HG03469 (cell line): ENCODE results near the gene CCS.
"Not testable (repeated sequence)": the region's sequence is repeated elsewhere in the genome, so short reads cannot be mapped to it uniquely, and the experiment has no call there.

Source experiments
- ATAC-seq: cut with Tn5 transposase; IDR thresholded peaks from one replicate; pipeline ENCODE4 v1.9.1; 2021; ENCODE audit warnings: mild to moderate bottlenecking, moderate library complexity, moderate number of reproducible peaks; ENCODE audit not compliant: unreplicated experiment

Gene CCS, protein sequence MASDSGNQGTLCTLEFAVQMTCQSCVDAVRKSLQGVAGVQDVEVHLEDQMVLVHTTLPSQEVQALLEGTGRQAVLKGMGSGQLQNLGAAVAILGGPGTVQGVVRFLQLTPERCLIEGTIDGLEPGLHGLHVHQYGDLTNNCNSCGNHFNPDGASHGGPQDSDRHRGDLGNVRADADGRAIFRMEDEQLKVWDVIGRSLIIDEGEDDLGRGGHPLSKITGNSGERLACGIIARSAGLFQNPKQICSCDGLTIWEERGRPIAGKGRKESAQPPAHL

DNA sequence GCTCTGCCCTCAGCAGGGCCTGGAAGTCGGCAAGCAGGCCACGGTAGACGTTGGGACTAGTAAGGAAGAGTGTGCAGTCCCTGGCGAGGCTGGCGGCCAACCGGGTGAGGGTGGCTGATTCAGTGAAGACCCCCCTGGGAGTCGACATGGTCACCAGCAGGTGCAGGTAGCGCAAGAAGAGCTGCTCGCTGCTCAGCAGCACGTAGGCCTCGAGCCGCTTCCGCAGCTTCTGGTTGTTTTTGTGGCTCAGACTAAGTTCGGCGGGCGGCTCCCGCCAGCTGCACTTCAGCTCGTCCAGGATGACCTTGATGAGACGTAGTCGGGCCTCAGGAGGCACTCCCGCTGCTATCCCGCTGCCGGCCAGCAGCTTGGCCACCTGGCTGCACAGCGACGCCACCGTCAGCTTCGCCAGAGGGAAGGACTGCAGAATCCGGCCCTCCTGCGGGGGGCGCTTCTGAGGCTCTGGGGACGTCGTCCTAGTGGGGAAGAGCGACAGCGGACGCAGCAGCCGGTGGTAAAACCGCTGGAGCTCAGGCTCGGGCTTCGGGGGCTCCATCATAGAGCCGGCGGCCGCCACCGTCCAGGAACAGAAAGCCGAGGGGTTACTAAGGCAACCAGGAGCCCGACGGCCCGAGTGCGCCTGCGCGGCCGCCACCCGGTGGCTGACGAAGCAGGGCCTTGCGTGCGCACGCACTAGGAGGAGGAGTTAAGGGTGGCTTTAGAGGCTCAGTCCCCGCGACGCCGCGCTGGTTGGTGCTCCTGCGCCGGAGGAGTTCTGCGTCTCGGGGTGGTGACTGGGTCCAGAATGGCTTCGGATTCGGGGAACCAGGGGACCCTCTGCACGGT lies at the start of gene CCS, which contains the start of gene CCDC87:
Gene CCS (plus strand): TSS at position 729 of the 846 bp plus-strand sequence. CDS start 77 bp downstream, at position 806.
Gene CCDC87 (minus strand): TSS at position 607 of the 846 bp plus-strand sequence. CDS start 48 bp downstream, at position 559.
- ATAC-seq: peak; percentile 81

DNA sequence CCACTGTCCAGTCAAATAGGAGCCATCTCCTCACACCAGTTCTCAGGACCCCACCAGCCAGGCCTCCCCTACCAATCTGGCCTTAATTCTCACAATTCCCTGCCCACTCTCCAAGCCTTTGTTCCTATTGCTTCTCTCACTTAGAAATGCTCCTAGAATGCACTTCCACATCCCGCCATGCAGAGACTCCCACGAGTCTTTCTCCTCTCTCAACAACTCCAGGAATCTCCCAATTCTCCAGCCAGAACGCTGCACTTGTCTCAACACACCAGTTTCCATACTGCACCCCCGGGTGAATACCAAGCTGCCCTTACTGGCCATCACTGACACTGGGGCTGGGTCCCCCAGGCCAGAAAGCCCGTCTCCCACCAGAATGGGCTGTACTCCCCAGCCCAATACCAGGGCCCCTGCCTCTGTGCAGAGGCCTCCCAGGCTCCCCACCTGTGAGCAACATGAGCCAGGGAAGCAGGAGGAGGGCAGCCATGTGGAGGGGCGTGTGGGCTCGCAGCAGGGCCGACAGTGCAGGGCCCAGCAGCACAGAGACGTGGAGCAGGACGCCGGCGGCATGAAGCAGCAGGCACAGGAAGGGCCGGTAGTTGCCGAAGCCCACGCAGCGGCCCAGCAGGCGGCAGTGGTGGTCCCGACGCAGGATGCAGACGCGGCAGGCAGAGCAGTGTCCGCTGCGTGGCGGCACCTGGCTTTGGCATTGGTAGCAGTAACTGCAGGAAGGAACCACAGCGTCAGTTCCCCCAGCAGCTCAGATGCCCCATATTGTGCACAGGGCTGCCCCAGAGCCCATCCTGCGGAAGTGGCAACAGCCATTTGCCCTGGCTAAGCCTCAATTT lies 49.5 kb upstream of the CCS start:
- ATAC-seq: no peak

DNA sequence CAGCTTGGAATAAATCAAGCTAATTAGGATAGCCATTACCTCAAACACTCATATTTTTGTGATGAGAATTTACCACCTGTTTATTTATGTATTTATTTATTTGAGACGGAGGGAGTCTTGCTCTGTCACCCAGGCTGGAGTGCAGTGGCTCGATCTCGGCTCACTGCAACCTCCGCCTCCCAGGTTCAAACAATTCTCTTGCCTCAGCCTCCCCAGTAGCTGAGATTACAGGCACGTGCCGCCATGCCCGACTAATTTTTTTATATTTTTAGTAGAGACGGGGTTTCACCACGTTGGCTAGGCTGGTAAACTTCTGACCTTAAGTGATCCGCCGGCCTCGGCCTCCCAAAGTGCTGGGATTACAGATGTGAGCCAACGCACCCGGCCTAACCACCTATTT lies 48.0 kb upstream of the CCS start:
- not testable (repeated sequence) for ATAC-seq

DNA sequence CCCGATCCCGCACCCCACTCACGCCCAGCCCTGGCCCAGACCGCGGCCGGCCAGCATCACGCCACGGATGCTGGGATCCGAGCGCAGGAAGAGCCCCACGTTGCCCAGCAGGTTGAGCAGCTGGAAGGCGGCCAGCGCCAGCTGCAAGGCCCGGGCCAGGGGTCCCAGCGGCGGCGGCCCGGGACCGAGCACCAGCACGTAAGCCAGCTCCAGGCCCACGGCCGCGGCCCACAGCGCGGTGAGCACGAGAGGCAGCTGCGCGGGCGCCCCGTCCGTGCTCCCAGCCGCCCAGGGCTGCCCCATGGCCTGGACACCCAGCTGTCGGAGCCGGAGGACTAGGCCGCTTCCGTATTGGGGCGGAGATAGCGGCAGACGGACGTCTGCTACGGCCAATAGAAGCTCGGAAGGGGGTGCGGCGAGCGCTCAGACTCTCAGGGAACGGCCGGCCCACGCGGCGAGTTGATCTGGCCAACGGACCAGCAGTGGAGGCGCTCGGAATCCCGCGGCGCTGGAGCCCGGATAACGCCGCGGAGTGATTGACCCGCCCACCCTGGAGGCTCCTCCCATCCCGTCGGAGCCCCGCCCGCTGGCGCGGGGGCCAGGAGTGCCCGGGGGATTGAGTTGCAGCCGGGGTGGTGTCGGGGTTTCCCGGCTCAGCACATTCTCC lies 47.2 kb upstream of the CCS start, which contains the start of gene ZDHHC24:
Gene ZDHHC24 (minus strand): TSS at position 348 of the 667 bp plus-strand sequence. CDS start 45 bp downstream, at position 303.
- ATAC-seq: peak; percentile 68

DNA sequence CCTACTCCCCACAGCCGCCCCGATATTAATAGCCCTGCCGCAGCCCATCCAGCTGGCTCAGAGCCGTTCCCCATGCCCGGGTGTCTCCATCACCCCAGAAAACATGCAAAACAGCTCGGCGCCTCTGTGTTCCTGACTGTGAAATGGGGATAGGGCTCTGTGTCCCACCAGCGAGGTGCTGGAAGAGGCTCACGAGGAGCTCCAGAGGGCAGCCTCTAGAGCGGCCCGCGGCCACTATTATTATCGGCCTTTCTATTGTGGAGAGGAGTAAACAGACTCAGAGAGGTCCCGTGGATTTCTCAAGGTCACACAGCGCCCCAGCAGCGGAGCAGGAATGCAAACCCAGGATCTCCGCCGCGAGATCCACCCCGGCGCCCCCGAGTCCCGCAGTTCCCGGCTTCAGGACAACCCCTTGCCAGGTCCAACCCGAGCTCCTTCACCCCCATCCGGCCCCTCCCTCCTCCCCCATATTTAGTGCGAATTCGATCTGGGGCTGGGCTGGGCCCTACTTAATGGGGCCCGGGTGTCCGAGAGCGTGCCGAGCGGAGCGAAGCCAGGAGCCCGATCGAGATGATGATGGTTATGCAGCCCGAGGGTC lies 46.5 kb upstream of the CCS start, which contains the start of gene ACTN3:
Gene ACTN3 (plus strand): TSS at position 536 of the 598 bp plus-strand sequence. CDS start 35 bp downstream, at position 571.
- ATAC-seq: no peak

DNA sequence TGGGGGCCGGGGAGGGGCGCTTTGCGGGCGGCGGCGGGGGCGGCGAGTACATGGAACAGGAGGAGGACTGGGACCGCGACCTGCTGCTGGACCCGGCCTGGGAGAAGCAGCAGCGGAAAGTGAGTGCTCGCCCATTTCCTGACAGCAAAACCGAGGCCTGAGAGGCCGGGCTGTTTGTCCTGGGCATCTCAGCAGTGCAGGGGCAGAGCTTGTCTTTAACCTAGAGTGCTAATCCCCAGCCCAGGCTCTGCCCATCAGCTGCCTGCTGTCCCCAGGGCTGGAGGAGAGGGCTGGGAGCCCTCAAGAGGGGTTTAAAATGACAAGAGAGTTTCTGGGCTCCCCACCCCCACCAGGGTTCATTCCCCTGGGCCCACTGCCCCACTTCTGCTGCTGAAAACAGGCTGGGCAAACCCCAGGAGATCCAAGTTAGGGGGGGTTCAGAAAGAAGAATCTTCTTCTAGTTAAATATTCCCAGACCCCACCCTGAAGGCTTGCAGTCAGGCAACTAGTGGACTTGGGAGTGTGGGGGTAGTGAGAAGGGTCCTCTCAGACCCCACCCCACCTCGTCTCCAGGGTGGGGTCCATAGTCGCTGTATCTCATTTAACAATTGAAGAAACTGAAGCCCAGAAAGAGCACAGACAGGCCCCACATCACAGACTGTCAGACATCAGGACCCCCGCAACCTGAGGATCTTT lies 45.9 kb upstream of the CCS start:
- no peak for ATAC-seq

DNA sequence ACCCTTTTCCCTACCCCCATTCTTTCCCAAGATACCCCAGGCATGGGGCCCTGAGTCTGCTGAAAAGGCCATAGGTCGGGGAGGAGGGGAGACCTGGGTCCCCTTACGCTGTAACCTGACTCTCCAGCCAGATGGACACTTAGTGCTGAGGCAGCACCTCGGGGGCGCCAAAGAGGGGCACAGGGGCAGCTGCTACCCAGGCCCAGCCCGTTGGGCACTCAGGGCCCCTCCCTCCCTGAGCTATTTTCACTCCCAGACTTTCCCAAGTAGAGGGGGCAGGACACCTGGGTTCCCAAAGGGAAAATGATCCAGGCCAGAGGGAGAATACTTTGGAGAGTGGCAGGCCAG lies 45.3 kb upstream of the CCS start:
- no peak for ATAC-seq

DNA sequence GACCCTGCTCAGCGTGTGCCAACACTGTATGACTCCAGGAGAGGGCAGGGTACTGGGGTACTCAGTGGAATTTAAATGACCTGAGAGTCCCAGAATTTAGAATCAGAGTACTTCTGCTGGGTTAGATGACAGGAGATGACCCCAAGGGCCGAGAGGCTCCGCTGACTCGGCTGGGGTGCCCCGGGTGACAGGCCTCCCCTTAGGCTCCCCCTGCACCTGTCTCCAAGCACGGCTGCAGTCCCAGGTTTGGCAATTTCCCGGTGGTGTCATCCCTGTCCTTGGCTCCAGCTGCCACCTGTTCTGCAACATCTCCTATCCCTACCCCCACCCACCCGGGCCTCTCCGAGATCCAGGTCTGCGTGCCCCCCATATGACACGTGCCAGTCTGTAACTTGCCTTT lies 44.9 kb upstream of the CCS start:
- no peak for ATAC-seq

DNA sequence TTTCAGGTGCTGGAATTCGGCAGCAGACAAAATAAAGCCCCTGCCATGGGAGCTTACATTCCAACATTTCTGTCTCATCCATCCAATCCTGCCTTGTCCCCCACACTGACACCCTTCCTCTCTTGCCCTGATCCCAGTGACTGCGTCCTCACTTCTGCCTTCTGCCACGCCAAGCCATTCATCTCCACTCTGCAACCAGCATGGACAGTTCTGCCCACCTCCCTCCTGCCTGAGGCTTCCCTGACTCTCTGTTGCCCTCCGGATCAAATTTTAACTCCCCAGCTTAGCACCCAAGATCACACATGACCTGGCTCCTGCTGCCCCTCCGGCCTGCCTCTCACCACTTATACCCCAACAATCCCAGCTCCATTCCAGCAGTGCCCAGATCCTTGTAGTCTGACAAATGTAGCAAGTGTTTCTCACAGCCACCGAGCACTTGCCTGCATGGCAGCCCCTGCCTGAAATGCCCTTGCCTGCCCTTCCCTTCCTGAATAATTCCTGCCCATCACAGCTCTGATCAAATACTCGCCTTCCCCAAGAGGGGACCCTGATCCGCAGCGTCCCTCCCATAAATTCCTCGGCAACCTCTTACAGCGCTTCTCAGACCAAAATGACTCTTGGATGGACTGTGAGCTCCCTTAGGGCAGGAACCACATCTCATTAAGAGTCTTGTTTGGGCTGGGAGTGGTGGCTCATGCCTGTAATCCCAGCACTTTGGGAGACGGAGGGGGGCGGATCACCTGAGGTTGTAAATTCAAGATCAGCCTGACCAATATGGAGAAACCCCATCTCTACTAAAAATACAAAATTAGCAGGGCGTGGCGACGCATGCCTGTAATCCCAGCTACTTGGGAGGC lies 44.0 kb upstream of the CCS start:
- ATAC-seq: no peak

DNA sequence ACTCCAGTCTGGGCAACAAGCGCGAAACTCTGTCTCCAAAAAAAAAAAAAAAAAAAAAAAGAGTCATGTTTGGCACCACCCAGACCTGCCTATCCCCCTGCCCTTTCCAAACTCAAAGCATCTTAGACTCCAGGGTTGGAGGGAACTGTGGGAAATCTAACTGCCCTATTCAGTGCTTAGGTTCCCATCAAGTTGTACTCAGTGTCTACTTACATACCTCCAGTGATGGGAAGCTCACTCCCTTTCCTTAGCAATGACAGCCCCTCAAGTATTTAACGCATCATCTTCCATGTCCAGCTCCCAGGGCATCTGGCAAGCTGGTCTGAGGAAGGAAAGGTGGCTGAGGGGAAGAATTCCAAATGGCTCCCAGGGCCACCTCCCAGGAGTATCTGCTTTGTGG lies 43.3 kb upstream of the CCS start:
- ATAC-seq: no peak

DNA sequence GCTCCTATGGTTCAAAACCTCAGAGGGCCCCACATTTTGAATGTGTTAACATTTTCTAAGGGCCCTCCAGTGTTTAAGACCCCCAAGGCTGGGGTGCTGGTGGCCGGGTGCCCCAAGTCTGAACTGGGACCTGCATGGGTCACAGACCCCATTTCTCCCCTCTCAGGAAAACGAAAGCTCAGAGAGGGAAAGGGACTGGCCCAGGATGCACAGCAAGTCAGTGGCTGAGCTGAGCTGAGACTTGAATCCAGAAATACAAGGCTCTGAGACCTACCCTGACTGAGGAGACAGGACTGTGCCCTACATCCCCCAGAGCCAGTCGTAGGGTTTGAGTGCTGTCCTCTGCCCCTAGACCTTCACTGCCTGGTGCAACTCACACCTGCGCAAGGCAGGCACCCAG lies 42.1 kb upstream of the CCS start:
- ATAC-seq: no peak

DNA sequence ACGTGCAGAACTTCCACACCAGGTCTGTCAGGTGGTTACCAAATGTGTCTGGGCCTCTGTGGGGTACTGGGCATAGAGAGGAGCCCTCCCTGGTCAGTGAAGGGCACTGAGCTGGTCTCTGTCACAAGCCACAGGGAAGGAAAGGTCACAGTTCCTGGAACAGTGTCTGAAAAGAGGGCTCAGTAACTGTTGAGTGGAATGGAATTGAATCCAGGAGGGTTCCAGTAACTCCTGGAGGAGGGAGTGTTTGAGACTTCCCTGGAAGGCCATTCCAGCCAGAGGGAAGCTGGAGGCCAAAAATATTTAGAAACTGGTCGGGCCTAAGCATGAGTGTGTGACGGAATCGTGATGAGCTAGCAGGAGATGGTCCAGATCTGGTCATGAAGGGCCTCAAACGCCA lies 38.4 kb upstream of the CCS start:
- ATAC-seq: no peak

DNA sequence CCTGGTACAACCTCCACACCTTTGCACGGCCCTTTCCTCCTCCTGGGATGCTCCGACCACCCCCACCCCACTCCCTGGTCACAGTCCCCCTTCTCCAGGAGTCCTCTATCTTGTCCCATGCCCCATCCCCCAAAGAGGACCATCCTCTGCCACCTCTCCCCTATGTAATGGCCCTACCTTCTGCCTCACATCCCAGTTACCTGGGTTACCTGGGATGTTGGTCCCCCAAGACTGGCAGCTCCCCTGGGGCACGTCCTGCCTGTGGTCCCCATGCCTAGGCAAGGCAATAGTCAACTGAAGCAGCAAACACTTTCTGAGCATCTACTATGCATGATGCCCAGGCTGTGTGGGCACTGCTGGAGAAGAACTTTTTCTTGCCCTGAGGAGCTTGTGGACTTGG lies 37.6 kb upstream of the CCS start:
- ATAC-seq: no peak

DNA sequence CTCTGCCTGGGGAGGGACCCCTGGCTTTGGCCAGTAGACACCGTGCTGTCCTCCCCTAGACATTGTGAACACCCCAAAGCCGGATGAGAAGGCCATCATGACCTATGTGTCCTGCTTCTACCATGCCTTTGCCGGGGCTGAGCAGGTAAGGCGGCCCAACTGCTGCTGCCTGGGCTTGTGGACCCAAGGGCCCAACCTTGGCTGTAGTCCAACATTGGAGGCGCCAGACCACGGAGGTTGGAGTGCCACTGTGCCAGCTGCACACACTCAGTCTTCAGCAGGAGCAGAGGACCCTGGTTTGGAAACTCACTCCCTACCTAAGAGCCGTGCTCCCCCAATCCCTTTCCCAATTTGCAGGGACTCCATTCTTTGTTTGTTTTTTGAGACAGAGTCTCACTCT lies 36.9 kb upstream of the CCS start:
- no peak for ATAC-seq

DNA sequence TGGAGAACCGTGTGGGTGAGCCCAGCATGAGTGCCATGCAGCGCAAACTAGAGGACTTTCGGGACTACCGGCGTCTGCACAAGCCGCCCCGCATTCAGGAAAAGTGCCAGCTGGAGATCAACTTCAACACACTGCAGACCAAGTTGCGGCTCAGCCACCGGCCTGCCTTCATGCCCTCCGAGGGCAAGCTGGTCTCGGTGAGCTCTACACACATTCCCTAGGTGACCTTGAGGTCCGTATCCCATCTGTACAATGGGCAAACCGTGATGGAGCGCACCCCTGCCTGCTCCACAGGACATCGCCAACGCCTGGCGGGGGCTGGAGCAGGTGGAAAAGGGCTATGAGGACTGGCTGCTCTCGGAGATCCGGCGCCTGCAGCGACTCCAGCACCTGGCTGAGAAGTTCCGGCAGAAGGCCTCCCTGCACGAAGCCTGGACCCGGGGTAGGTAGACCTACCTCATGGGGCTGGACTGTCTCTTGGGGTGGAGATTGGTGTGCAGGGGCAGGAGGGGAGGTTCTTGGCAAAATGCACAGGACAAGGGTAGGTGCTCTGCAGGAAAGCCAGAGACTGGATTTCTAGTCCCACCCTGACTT lies 35.2 kb upstream of the CCS start:
- no peak for ATAC-seq

DNA sequence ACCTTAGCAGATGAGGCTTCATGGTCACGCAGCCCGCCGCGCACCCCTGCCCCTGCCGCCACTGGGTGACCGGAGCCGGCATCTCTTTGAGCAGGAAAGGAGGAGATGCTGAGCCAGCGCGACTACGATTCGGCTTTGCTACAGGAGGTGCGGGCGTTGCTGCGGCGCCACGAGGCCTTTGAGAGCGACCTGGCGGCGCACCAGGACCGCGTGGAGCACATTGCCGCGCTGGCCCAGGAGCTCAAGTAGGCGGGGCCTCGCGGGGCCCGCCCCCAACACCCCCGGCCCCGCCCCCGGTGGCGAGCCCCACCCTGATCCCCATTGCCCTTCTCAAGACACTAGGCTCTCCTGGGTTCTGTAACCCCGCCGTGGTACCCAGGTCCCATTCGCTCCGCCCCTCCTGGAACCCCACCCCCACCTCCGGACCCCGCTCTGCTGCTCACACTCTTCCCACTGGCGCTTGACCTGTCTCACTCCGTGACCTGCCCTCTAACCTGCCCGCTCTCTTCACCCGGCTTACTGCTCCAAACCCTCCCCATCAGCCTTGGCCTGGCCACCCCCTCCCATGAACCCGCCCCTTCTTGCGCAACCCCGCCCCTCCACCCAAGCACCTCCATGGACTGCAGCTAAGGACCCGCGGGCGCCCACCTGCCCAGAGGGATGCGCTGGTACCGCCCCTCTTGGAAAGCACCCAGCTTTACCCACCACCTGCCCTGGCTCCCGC lies 33.7 kb upstream of the CCS start:
- ATAC-seq: no peak

DNA sequence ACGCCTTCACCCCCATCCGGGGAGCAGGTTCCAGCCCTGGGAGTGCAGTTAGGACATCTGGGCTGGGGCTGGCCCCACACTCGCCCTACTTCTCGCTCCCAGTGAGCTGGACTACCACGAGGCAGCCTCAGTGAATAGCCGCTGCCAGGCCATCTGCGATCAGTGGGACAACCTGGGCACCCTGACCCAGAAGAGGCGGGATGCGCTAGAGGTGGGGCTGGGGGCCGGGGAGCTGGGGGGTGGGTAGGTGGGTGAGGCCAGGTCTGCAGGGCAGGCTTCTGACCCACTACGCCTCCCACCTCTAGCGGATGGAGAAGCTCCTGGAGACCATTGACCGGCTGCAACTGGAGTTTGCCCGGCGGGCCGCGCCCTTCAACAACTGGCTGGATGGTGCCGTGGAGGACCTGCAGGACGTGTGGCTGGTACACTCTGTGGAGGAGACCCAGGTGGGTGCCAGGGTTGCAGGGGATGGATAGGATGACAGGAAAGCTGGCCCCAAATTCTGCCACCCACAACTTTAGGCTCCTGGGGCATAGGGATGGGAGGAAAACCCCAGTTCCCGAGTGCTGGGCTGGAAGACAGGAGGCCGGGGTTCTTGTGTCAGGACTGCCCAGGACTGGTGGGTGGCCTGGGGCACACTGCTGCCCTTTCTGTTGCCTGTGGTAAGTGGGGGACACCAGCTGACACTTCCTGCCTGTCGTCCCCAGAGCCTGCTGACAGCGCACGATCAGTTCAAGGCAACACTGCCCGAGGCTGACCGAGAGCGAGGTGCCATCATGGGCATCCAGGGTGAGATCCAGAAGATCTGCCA lies 32.9 kb upstream of the CCS start:
- no peak for ATAC-seq
